Choroid plexus epithelial cell (primary cell): ENCODE measurements around the gene ADK.
A peak's percentile ranks its signal among the peaks of the same experiment; 100 is the strongest.

Source experiments
- DNase-seq: peaks from one replicate; pipeline ENCODE4 v3.0.0-alpha.2; 2010; ENCODE audit warnings: low read depth
- H3K4me3 ChIP-seq: 2 replicates; pipeline ENCODE4 v1.5.1; 2011; ENCODE audit warnings: low read depth, mild to moderate bottlenecking, control low read depth, low read length, moderate library complexity
- TF ChIP-seq, protein P1 (sequence below): conservative IDR thresholded peaks from 2 replicates; pipeline ENCODE4 v1.5.1; 2011; ENCODE audit warnings: low read depth, mild to moderate bottlenecking, control low read depth, inconsistent platforms, low read length, moderate library complexity

ADK gene

DNA sequence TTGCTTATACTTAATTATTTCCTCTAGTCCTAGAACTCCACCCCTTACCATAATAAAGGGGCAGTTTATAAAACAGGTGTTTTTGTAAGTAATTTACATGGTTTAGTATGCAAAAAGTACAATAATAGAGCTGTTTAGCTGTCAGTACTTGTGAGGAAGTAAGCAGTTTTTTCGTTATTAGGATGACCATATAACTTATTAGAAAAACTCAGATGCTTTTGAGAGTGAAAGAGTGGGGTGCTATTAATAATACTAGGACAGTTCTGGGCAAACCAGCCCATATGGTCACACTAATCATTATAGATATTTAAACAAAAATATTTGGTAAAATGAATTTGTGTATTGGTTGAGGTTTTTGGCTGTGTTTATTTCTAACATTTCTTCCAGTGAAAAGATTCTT is 473.5 kb downstream of the ADK start:
- TF ChIP-seq, protein P1, sequence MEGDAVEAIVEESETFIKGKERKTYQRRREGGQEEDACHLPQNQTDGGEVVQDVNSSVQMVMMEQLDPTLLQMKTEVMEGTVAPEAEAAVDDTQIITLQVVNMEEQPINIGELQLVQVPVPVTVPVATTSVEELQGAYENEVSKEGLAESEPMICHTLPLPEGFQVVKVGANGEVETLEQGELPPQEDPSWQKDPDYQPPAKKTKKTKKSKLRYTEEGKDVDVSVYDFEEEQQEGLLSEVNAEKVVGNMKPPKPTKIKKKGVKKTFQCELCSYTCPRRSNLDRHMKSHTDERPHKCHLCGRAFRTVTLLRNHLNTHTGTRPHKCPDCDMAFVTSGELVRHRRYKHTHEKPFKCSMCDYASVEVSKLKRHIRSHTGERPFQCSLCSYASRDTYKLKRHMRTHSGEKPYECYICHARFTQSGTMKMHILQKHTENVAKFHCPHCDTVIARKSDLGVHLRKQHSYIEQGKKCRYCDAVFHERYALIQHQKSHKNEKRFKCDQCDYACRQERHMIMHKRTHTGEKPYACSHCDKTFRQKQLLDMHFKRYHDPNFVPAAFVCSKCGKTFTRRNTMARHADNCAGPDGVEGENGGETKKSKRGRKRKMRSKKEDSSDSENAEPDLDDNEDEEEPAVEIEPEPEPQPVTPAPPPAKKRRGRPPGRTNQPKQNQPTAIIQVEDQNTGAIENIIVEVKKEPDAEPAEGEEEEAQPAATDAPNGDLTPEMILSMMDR: no peak
- DNase-seq: no peak
- no peak overlapping the region for H3K4me3 ChIP-seq

DNA sequence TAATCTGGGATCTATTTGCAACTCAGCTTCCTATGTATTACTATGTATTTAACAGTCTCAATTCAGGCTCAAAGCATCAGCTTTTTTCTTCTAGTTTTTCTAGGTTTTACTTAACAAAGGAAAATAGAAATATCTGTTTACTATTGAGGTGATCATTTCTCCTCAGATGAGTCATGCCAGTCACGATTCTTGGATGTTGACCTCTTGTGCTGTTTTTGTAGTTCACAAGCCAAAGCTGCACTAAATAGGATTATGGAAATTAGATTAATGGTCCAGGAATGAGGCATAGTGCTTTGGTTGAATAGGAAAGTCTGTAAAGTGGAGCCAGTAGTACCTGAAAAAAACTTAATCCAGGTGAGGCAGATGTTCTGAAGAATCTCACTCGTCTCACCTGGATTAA is 477.1 kb downstream of the ADK start:
- TF ChIP-seq, protein P1: no peak
- peak; percentile 21 for DNase-seq
- H3K4me3 ChIP-seq: no peak overlapping the region

DNA sequence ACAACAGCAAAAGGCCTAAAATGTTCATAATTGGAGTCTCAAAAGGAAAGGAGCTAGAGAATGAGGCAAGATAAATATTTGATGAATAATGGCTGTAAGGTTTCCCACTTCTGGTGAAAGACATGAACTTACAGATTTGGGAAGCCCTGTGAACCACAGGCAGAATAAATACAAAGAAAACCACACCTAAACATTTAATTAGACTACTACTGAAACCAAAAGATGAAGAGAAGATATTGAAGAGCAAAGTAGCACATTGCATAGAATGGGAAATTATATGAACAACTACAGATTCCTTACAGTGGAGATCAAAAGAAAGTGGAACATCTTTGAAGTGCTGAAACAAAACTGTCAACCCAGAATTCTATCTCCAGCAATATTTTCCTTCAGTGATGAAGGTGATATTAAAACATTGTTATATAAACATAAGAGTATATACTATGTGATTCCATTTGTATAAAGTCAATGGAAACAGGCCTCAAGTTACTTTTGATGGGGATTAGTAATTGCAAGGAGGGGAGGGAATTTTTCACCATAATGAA is 484.0 kb downstream of the ADK start:
- TF ChIP-seq, protein P1: no peak
- no peak overlapping the region for H3K4me3 ChIP-seq
- DNase-seq: peak; percentile 3

DNA sequence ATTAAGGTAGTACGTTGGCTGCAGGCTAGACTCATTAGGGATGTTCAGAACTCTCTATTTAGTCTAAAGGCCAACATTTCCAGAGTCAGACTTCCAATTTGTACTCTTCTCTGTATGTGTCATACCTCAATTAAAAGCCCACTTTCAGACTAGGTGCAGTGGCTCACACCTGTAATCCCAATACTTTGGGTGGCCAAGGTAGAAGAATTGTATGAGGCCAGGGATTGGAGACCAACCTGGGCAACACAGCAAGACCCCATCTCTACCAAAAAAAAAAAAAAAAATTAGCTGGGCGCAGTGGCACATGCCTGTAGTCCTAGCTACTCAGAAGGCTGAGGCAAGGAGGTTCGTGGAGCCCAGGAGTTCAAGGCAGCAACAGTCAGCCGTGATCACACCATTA is 484.6 kb downstream of the ADK start:
- TF ChIP-seq, protein P1: no peak
- no peak for DNase-seq
- H3K4me3 ChIP-seq: no peak overlapping the region

DNA sequence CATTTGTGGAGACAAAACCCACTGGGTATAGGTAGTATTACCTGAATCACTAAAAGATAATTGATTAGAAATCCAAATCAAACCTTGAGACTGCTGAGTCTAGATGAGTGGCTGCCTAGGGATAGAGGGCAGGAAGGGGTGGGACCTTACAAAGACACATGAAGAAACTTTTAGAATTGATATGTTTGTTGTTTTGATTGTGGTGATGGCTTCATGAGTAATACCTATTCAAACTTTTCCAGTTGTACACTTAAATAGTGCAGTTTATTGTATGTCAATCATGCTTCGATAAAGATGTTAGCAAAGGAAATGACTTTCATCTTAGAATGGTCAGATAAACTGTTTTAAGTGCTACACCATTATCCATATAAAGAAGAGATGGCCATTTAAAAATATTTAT is 486.7 kb downstream of the ADK start:
- DNase-seq: no peak
- TF ChIP-seq, protein P1: no peak
- H3K4me3 ChIP-seq: no peak overlapping the region

DNA sequence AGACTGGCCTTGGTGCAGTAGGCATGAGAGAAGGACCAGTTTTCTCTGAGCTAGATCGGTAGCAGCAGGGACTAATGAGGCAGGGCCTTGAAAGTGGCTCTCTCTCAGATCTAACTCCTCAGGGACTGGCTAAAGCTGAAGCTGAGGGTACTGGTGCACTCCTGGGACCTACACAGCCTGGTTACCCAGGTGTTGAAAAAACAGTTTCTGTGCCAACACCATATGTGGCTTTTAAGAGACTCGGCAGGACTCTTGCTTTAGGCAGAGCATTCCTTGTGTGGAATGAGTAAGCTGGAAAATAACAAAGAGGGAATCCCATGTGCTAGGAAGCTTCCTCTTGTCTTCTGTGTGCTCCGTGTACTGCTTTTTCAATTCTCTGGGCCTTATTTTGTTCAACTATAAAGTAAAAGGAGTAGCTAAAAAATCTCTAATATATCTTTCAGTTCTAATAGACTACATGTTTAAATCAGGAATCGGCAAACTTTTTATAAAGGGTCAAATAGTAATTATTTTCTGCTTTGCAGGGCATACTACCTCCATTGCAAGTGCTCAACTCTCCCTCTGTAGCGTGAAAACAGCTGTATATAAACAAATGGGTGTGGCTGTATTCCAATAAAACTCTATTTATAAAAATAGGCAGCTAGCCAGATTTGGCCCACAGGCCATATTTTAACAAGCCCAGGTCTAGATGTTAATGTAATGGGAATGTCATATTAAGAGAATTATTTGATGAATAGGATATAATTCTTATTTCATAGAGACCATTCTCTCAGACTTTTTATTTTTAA is 489.3 kb downstream of the ADK start:
- DNase-seq: peak; percentile 28
- TF ChIP-seq, protein P1: no peak
- H3K4me3 ChIP-seq: no peak overlapping the region

DNA sequence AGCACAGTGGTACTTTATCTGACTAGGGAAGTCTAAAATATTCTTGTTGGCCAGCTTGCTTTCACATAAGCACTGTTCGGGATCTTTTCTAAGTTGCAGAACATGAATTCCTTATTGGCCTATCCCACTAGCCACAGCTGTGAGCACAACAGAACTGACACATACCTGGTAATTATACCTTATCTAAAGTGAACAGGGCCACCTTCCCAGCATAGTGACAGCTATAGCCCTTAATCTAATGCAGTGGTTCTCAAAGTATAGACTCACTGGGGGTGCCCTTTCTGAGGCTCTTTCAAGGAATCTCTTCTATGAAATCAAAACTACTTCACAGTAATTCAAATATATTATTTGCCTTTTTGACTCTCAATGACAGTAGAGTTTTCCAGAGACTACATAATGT is 490.6 kb downstream of the ADK start:
- DNase-seq: no peak
- no peak overlapping the region for H3K4me3 ChIP-seq
- TF ChIP-seq, protein P1: no peak
